NCI-H2171 (cell line): ENCODE results near the gene FBXO31.
"Not testable (repeated sequence)": the region's sequence is repeated elsewhere in the genome, so short reads cannot be mapped to it uniquely, and the experiment has no call there.

Source experiments
- DNase-seq: peaks from one replicate; lab custom pipeline; 2025; lab: John Stamatoyannopoulos, UW

Gene FBXO31

DNA sequence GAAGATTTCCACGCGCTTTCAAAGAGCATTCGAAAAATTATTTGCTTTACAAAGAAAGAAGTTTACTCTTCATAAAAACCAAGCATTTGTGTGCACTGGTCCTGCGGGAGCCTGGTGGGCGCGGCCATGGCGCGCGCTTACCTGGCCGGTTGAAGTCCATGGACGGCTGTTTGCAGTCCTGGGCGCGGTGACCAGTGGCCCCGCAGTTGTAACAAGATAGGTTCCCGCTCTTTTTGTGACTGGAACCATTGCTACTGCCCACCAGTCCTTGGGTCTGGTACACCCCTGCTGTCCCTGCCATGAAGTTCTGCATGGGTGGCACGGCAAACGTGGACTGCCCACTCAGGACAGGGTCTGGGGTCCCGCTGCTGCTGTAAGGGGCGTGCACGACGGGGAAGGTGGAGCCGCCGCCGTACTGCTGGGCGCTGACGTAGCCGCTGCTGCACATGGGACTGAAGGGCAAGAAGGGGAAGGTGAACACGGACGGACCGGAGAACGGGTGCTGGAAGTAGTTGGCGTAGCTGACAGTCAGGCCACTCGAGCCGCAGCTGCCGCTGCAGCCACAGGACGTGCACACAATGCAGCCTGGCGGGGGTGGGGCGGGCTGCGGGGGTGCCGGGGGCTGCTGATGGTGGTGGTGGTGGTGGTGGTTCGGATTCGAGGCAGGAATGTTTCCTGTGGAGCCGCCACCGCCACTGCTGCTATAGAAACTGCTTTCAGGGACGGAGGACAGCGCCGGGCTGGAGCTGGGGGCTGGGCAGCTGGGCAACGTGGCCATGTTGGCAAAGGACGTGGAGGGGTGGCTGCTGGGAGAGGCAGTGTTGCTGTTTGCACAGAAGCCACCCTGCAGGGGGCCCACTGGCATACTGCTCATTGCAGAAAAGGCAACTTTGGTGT is 28.0 kb upstream of the FBXO31 start:
- DNase-seq, result no peak

DNA sequence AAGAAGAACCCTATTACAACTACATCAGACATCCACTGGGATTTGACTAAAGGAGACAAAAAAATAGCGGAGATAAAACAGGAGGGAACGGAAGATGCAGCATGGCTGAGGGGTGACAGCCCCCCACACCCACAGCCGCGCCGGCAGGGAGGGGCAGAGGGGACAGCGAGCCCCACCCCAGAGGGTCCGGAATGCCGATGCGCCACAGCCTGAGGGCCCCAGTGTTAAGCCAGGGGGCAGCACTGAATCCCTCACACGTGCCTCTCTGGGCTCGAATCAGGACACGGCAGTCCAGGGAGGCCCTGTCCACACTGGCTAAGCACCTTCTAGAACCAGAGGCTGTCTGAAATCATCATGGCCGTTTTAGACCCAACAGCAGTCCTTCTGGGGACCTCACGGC is 27.4 kb upstream of the FBXO31 start:
- no peak for DNase-seq

DNA sequence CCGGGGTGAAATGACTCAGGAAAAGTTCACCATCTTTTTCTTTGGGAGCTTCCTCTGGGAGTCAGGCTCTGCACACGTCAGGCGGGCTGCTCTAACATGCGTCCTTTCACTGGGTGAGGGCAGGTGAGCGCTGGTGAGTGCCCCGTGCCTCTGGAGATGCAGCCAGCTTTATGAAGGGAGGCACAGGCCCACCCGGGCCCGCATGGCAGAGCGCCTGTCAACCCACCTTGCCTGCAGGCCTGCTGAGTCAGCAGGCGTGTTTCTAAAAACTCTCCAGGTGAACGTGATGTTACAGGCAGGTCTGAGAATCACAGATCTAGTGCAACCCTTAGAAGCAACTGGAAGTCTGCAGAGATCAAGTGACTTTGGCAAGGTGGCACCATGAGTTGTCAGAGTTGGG is 27.0 kb upstream of the FBXO31 start:
- no peak for DNase-seq

- DNase-seq, result no peak
Observed at GRCh38 chr16:87409781-87410180, 26.2 kb upstream of the FBXO31 start.

GRCh38 chr16:87409153-87409552 is 25.6 kb upstream of the FBXO31 start:
- no peak for DNase-seq

GRCh38 chr16:87407511-87408112 is 24.0 kb upstream of the FBXO31 start:
- DNase-seq, result no peak

DNA sequence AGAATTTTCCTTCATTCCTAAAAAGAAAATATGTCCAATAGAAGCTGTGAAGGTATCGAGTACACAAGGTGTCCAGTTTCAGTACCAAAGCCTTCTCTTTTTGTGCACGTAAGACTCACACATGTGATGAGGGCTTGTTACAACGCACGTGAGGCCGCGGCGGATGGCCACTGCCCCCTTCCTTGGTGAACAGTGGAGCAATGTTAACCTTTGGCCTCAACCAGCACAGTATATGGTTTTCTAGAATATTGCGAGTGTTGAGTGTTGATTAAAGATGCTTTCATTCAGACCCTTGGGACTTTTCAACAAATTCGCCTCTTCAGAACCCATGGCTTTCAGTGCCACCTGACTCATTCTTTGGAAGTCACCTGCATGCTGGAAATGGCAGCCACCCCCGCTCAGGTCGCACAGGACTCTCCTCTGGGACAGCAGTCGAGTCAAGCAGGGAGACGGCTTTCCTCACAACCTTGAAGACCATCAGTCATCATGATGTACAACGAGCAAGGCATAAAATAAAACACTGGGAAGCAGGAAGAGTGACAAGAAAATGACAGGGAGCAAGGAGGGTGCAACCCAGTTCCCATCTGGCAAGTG is 23.0 kb upstream of the FBXO31 start:
- no peak for DNase-seq

GRCh38 chr16:87404764-87405625 is 21.4 kb upstream of the FBXO31 start:
- no peak for DNase-seq

- DNase-seq, result no peak
Observed at GRCh38 chr16:87395181-87395842, 11.7 kb upstream of the FBXO31 start.

GRCh38 chr16:87393680-87394055 is 10.1 kb upstream of the FBXO31 start:
- DNase-seq, result no peak

DNA sequence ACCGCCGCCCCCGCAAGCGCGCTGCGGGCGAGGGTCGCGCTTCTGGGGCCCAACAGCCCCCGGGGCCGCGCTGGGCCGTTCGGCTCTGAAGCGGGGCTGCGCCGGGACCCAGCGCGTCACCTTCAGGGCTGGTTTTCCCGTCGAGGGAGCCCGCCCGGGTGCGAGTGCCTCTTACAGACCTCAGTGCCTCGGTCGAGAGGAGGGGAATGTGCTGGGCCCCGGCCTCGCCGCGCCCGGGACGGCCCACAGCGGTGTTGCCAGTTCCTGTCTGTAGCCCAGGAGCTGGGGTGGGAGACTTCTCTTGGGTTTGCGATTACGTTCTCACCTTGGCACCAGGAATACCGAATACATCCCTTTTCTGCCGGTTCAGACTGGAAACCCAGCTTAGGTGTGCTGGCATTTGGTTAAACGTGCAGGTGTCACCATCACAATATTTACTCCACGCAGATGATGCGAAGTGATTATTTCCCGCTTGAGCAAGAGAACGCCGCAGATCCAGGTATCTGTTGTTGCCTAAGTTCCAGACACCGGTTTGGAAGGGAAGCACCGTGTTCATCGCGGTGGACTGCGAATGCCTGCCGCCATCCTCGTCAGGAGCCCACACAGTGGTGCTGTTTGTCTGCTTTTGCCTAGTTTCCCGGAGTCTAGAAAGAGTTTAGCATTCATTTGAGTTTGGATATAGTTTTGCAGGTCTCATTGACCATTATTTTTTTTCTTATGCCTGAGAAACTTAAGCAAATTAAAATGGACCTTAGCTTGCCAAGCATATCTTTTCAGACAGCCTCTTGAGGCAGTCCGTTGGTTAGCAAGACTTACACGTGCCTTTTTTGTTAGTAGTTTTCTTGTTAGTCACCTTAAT is 9.5 kb upstream of the FBXO31 start:
- no peak for DNase-seq

DNA sequence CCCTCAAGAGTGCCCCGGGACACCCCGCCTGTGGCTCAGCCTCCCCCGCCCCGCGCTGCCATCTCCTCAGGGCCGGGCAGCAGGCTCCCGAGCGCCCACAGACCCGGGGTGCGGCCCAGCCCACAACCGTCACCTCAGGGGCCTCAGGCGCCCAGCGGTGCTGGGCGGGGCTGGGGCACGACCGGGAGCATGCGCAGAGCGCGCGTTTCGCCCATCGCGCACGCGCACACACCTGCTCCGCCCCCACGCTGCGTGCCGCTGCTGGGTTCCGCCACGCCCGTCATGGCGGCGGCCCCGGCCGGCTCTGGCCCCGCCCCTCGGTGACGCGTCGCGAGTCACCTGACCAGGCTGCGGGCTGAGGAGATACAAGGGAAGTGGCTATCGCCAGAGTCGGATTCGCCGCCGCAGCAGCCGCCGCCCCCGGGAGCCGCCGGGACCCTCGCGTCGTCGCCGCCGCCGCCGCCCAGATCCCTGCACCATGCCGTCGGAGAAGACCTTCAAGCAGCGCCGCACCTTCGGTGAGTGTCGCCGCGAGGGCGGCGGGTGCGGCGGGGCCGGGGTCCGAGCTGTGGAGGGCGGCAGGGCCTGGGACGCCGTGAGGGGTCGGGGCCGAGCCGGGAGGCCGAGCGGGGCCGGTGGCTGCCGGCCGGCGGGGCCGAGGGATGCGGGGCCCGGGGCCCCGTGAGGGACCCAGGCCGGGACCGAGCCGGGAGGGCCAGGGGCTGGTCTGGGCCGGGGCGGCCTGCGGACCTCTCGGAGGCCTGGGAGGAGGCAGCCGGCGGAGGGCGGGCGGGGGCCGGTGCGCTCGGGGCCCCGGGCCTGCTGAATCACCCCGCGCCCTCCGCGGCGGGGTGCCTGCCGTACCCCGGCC is 8.6 kb upstream of the FBXO31 start, which contains the start of gene MAP1LC3B:
MAP1LC3B (plus strand) TSS at position 387 of the 871 bp plus-strand sequence; CDS start at position 479, 92 bp downstream.
- DNase-seq, result peak; percentile 94

DNA sequence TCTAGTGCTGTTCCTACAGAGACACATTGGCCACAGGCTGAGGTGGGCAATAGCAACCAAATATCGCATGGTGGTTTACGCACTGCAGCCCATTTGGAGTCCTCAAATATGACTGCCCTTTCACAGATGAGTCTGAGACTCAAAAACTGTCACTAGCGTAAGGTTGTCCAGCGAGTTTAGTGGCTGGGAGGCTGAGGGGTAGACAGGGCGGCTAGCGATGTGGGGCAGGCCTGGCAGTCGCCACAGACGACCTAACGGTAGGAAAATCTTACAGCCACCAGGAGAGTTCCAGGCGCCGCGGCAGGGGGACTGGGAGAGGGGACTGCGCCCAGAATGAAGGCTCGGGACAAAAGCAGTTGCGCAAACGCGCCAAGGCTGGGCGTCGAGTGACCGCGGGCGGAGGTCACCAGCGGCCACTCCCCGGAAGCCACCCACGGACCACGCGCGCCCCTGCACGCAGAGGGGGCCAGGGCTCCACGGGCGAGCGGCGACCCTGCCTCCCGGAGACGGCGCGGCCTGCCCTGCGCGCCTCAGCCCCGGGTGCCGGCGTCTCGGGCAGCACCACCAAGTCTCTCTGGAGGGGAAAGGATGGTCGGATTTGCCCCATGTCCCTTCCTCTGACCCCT is 7.9 kb upstream of the FBXO31 start:
- no peak for DNase-seq

GRCh38 chr16:87390641-87391323 is 7.2 kb upstream of the FBXO31 start:
- no peak for DNase-seq

DNA sequence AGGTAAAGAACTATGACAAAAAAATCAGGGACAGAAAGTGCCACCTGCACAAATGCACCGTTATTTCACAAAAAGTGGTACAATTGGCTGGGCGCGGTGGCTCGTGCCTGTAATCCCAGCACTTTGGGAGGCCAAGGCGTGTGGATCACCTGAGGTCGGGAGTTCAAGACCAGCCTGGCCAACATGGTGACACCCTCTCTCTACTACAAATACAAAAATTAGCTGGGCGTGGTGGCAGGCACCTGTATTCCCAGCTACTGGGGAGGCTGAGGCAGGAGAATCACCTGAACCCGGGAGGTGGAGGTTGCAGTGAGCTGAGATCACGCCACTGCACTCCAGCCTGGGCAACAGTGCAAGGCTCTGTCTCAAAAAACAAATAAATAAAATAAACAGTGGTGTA is 6.3 kb upstream of the FBXO31 start:
- DNase-seq, result not testable (repeated sequence)

GRCh38 chr16:87389245-87389644 is 5.7 kb upstream of the FBXO31 start:
- peak; percentile 81 for DNase-seq

DNA sequence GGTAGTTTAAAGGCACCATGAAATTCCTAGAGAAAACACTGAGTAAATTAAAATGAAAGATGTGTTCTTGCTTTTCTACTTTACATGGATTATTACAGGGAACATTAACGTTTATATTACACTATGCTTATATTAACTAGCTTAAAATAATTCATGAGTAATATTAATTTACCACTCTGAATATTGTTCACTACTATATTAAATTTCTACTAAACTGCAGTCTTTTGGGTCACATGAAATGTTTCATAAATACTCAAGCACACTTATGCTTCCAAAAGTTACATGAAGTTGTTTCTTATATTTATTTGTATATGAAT is 5.2 kb upstream of the FBXO31 start:
- no peak for DNase-seq

- DNase-seq, result peak; percentile 91
Observed at GRCh38 chr16:87387942-87388817, 4.6 kb upstream of the FBXO31 start.
